ENCODE measurements around the gene GAPDHS. TPM values are rescaled to one million over a fixed set of nuclear protein-coding genes. Genes with fewer than 3 reads are reported as not detected.

The GAPDHS gene
- total RNA-seq, 1 donor from 2014 or later = not detected

DNA sequence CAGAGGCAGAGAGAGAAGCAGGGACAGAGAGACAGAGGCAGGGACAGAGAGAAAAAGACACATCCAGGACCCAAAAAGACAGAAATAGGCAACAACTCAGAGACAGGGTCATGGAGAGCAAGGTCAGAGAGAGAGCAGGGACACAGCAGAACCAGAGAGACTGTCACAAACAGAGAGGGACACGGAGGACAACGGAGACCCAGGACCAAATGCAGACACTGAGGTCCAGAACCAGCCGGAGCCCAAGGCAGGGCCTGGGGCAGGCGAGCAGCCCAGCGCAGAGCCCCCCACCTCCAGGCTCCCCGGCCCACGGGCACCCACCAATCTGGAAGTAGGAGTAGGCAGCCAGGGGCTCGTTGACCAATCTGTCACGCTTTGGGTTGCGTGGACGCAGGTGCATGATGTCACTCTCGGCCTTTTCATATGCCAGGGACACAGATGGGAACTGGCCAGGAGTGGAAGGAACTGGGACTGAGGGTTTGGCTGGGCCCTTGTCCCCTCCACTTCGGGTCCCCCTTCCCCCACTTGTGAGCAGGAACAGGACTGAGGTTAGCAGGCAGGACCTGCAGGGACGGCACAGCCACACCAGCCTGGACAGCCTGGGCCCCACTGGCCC, 20.2 kb downstream of the GAPDHS start:
- DNase-seq (ENCODE audit: low spot score) = no peak
- intact Hi-C loops (cut with DNase I) = no loop called here

DNA sequence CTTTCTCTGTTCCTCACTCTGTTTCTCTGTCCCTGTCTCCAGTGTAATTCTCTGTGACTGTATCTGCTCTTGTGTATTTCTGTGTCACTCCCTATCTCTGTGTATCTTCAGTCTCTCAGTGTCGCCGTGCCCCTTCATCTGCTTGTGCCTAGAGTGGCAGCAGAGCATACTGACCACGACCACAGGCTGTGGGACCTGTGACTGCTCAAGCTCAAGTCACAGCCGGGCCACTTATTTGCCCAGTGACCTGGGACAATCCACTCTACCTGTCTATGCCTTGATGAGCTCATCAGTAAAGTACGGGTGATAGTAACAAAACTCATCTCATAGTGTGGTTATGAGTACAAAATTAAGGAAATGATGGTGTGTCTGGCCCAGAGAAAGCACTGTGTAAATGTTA, 20.8 kb downstream of the GAPDHS start:
- intact Hi-C loops (cut with DNase I) = no loop called here

GRCh38 chr19:35555301-35556005, 22.2 kb downstream of the GAPDHS start:
- intact Hi-C loops (cut with DNase I) = no loop called here

More for the DNA sequence above, 20.8 kb downstream of the GAPDHS start:
- DNase-seq (ENCODE audit: low spot score) = no peak

DNA sequence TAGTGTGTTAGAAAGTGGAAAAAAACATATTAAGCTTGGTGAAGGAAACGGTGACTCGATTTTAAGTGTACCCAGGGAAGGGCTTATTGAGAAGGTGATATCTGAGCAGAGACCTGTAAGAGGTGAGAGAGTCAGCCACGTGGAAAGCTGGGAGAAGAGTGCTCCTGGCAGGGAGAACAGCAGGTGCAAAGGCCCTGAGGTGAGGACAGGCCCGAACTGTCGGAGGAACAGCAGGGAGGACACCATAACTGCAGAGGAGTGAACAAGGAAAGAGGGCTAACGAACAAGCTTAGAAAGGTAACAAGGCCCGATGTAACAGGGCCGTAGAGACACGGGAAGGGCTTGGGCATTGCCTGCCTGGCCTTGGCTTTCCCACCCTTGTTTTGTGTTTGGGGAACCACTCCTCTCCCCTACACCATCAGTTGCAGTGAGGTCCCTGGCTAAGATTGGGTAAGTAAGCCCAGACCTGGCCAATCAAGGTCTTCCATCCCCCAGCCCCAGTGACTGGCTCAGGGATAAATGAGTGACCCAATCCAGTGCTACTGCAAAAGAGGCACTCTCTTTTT, 22.9 kb downstream of the GAPDHS start:
- intact Hi-C loops (cut with DNase I) = no loop called here
- DNase-seq (ENCODE audit: low spot score) = no peak

More at GRCh38 chr19:35555301-35556005, 22.2 kb downstream of the GAPDHS start:
- no peak for DNase-seq (ENCODE audit: low spot score)

GRCh38 chr19:35556846-35557538, 23.7 kb downstream of the GAPDHS start:
- no peak for DNase-seq (ENCODE audit: low spot score)
- intact Hi-C loops (cut with DNase I) = no loop called here

GRCh38 chr19:35557539-35558399, 24.5 kb downstream of the GAPDHS start:
- DNase-seq (ENCODE audit: low spot score) = no peak
- intact Hi-C loops (cut with DNase I) = no loop called here

GRCh38 chr19:35558400-35559280, 25.4 kb downstream of the GAPDHS start:
- intact Hi-C loops (cut with DNase I) = no loop called here
- no peak for DNase-seq (ENCODE audit: low spot score)

DNA sequence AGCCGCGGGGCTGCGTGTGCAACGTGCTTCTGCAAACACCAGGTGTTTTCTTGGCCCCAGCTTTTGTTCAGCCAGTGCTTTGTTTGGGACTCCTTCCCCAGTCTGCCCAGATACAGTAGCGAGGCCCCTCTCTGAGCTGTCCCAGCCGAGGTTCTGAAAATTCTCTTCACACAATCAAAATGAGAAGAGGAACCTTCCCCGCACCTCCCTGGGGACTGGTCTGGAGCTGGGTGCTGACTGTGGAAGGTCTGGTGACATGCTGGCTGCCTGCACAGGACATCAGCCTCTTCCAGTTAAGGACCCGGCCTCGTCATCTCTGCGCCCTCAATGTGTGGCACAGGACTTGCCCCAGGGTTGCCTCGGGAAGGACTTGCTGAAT, 26.0 kb downstream of the GAPDHS start:
- DNase-seq (ENCODE audit: low spot score) = no peak
- intact Hi-C loops (cut with DNase I) = no loop called here

- no peak for DNase-seq (ENCODE audit: low spot score)
- intact Hi-C loops (cut with DNase I) = no loop called here
Observed at GRCh38 chr19:35559781-35560180, 26.5 kb downstream of the GAPDHS start.

- intact Hi-C loops (cut with DNase I) = no loop called here
Observed at GRCh38 chr19:35560271-35560670, 27.0 kb downstream of the GAPDHS start.

DNA sequence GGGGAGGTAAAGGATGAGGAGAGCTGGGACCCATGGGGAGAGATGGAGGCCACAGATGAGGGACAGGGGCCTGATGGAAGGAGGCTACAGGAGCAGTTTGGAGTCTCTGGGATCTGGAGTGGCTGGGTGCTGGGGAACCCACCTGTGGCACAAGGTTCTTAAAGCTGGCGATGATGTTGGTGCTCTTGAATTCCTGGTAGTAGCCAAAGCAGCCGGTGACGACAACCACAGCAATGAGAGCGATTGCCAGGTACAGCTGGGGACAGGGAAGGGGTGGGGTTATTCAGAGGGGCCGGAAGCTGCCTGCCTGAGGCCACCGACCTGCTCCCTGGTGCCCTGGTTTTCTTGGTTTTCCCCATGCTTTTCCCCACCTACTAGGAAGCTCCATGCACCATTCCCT, 27.4 kb downstream of the GAPDHS start:
- no peak for DNase-seq (ENCODE audit: low spot score)

More at GRCh38 chr19:35560271-35560670, 27.0 kb downstream of the GAPDHS start:
- no peak for DNase-seq (ENCODE audit: low spot score)

DNA sequence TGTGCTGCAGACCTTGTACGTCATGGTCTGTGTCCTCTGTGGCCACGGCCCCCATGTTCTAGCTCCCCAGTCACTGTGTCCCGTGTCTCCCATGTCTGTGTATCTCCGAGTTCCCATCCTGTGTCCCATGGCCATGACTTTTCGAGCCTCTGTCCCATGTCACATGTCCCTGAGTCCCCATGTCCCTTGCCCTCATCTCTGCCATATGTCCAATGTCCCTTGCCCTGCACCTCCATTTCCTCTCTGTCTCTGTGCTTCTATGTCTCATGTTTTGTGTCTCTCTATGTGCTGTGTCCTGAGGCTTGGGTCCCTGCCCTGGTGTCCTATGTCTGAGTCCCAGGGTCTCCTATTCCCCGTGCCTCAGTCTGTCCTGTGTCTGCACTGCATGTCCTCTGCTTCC, 28.2 kb downstream of the GAPDHS start:
- DNase-seq (ENCODE audit: low spot score) = no peak
- intact Hi-C loops (cut with DNase I) = no loop called here

More for the DNA sequence above, 27.4 kb downstream of the GAPDHS start:
- intact Hi-C loops (cut with DNase I) = no loop called here

DNA sequence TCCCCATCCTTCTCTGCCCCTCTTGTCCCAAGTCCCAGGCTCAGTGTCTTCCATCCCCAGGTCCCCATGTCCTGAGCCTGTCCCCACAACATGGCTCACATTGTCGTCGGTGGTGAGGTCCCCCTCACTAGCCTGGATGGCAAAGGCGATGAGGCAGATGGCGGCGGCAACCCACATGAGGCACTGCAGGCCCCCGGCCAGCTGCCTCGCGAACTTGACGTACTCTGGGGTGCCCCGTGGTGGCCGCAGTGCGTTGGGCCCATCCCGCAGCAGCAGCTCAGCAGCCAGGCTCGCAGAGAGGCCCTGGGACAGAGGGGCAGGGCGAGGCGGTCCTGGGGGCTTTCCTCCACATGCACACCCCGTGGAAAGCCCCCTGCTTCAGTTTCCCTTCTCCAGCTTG, 29.1 kb downstream of the GAPDHS start:
- no peak for DNase-seq (ENCODE audit: low spot score)

GRCh38 chr19:35562776-35563175, 29.5 kb downstream of the GAPDHS start:
- no peak for DNase-seq (ENCODE audit: low spot score)
- intact Hi-C loops (cut with DNase I) = no loop called here

More for the DNA sequence above, 29.1 kb downstream of the GAPDHS start:
- intact Hi-C loops (cut with DNase I) = no loop called here

DNA sequence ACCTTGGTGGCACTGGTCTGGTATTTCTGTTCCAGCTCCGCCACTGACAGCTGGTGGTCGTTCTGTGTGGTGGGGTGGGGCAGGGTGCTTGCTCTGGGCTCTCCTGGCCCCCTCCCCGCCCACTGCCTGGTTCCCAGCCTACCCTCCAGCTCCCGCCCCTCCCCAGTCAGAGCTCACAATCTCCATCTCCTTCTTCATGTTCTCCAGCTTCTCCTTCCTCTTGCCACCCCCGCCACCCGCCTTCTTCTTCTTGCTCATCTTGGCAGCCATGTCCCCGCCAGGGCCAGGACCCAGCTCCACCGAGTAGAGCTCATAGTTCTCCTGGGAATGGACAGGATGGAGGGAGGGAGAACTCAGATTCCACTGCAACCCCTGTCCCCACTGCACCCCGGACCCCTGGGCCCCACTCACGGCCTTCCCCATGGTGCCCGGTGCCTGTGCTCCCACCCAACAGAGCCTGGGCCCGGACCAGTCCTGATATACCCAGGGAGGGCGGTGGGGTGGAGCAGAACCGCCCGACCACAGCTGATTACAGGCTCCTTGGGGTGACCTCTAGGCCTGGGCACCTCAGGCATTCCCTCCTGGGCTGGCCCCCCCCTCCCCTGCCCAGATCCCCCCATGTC, 30.1 kb downstream of the GAPDHS start, which contains the start of gene ATP4A:
TSS of gene ATP4A (minus strand) at position 452 of the 623 bp plus-strand sequence. CDS start at position 423, 29 bp downstream.
- intact Hi-C loops (cut with DNase I) = no loop called here
- DNase-seq (ENCODE audit: low spot score) = no peak

DNA sequence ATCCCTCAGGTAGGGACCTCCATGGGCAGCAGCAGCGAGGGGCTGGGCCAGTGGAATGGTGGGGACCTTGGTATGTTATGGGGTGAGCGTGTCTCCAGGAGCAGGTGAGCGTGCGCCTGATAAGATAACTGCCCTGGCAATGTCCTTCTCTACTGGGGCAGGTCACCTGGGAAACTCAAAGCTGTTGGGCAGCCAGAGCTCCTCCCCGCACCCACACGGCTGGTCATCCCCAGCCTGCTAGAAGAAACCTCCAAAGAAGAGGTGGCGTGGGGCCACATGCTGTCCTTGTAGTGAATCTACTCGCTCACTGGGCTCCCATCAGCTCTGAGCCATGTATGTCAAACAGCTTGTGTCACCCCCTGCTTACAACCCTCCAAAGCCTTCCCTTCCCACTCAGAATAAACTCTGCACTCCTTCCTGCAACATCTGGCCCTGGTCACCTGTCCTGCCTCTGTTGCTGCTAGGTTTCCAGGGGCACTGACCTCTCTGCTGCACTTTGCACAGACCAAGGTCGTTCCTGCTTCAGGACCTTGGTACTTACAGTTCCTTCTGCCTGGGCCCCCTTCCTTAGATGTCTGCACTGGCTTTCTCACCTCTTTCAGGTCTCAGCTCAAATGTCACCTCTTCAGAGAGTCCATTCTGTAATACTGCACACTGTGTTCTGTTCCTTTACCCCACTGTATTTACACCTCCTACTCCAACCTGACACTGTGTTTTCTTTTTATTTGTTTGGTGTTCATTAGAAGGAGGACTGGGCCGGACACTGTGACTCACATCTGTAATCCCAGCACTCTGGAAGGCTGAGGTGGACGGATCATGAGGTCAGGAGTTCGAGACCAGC, 32.0 kb downstream of the GAPDHS start:
- intact Hi-C loops (cut with DNase I) = no loop called here
- DNase-seq (ENCODE audit: low spot score) = no peak

DNA sequence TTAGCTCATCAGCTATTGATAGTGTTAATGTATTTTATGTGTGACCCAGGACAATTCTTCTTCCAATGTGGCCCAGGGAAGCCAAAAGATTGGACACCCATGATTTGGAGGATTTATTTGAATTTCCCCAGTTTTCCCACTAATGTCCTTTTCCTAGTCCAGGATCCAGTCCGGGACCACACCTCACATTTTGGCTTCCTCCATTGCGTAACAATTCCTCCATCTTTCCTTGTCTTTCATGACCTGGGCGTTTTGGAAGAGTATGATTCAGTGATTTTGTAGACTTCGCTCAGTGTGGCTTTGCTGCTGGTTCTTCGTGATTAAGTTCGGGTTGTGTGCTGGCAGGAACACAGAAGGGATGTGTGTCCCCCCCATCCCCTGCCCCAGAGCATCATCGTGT, 33.5 kb downstream of the GAPDHS start:
- intact Hi-C loops (cut with DNase I) = no loop called here
- DNase-seq (ENCODE audit: low spot score) = no peak
